Endothelial cell of umbilical vein (primary cell): ENCODE results near the gene TPCN1. TPM values are rescaled to one million over a fixed set of nuclear protein-coding genes. Genes with fewer than 3 reads are reported as not detected.
"Not testable (repeated sequence)": the region's sequence is repeated elsewhere in the genome, so short reads cannot be mapped to it uniquely, and the experiment has no call there.

Experiments
- BruUV-seq: library from RNA; stranded (reverse); fragments of 400-500 nt; replicated peaks from 2 replicates; lab custom pipeline; 2021; lab: Mats Ljungman, UMichigan
- CTCF ChIA-PET: fragments of 300-600, 350-600 bp; sonication (Branson Sonifier 250); formaldehyde crosslinking; loops from one replicate; lab custom pipeline; 2021; ENCODE audit warnings: antibody characterized with exemption, inconsistent platforms; lab: Charles Lee
- POLR2A ChIA-PET: fragments of 300-600, 350-600 bp; sonication (Branson Sonifier 250); formaldehyde crosslinking; loops from one replicate; lab custom pipeline; 2021; ENCODE audit warnings: antibody characterized with exemption, inconsistent platforms; lab: Charles Lee
- DNase-seq: peaks from one replicate; pipeline ENCODE4 v3.0.0-alpha.2; 2011; ENCODE audit warnings: low read depth, low spot score
- FAIRE-seq: peaks from 2 replicates; lab custom pipeline; 2011; peaks lifted over from hg19 to GRCh38; lab: Jason Lieb, UNC
- H2AFZ ChIP-seq: 2 replicates; pipeline ENCODE4 v1.6.0; 2012; ENCODE audit warnings: low read depth, low read length, control low read depth, inconsistent platforms
- H3K27ac ChIP-seq: 2 replicates; pipeline ENCODE4 v1.5.1; 2011; ENCODE audit warnings: low read depth, mild to moderate bottlenecking, control low read depth, low read length, moderate library complexity; ENCODE audit not compliant: insufficient read depth
- H3K27me3 ChIP-seq, 2 experiments: 2 replicates each; pipeline versions ENCODE4 v1.6.0 to v1.6.1; 2011; ENCODE audit warnings: low read length in 2 of 2, mixed read lengths in 1 of 2; ENCODE audit not compliant: control insufficient read depth in 2 of 2, insufficient read depth in 2 of 2
- H3K36me3 ChIP-seq, 2 experiments: 2 replicates in 1 of 2; 3 replicates in 1 of 2; pipeline ENCODE4 v1.5.1; 2011; ENCODE audit warnings: low read length in 2 of 2, mild to moderate bottlenecking in 1 of 2, moderate library complexity in 1 of 2; ENCODE audit not compliant: control insufficient read depth in 2 of 2, insufficient read depth in 2 of 2; ENCODE audit errors: extremely low read depth in 1 of 2
- H3K4me1 ChIP-seq: 3 replicates; pipeline ENCODE4 v1.5.1; 2011; ENCODE audit warnings: mild to moderate bottlenecking, low read length; ENCODE audit not compliant: control insufficient read depth, insufficient read depth; ENCODE audit errors: extremely low read depth
- H3K4me2 ChIP-seq: 2 replicates; pipeline ENCODE4 v1.6.1; 2011; ENCODE audit warnings: low read length, control low read depth, mixed read lengths; ENCODE audit not compliant: insufficient read depth
- H3K4me3 ChIP-seq, 3 experiments: fragments of 200-600 bp in 1 of 3; sonication (generic), shearing (Covaris generic) in 1 of 3; replicated peaks in 1 of 3; 2 replicates each; pipeline ENCODE4 v1.5.1; 2011 to 2016; ENCODE audit warnings: control low read depth in 3 of 3, low read length in 3 of 3, mild to moderate bottlenecking in 2 of 3, inconsistent platforms in 1 of 3, low read depth in 1 of 3, moderate library complexity in 1 of 3; ENCODE audit not compliant: insufficient read depth in 1 of 3
- H3K79me2 ChIP-seq: 2 replicates; pipeline ENCODE4 v1.6.0; 2012; ENCODE audit warnings: low read length, inconsistent platforms; ENCODE audit not compliant: control insufficient read depth, insufficient read depth
- H3K9ac ChIP-seq: replicated peaks from 2 replicates; pipeline ENCODE3; 2011; ENCODE audit warnings: low read length, control low read depth; ENCODE audit not compliant: insufficient read depth; ENCODE audit errors: extremely low read depth
- H3K9me1 ChIP-seq: replicated peaks from 3 replicates; pipeline ENCODE4 v1.6.0; 2011; ENCODE audit warnings: mild to moderate bottlenecking, low read length; ENCODE audit not compliant: control insufficient read depth, insufficient read depth; ENCODE audit errors: extremely low read depth
- H3K9me3 ChIP-seq: replicated peaks from 2 replicates; pipeline ENCODE4 v1.5.1; 2012; ENCODE audit warnings: low read length, inconsistent platforms; ENCODE audit not compliant: control insufficient read depth, insufficient read depth
- H4K20me1 ChIP-seq: replicated peaks from 2 replicates; pipeline ENCODE3; 2011; ENCODE audit warnings: mild to moderate bottlenecking, low read length; ENCODE audit not compliant: control insufficient read depth, insufficient read depth; ENCODE audit errors: extremely low read depth
- CTCF ChIP-seq, 2 donors: IDR thresholded peaks; 1 replicate in 1 of 2; 2 replicates in 1 of 2; pipeline ENCODE4 v1.5.1; 2011; ENCODE audit warnings: low read length in 2 of 2, mild to moderate bottlenecking in 2 of 2, moderate library complexity in 2 of 2, control low read depth in 1 of 2, inconsistent platforms in 1 of 2, low read depth in 1 of 2; ENCODE audit not compliant: insufficient read depth in 1 of 2; ENCODE audit errors: extremely low read depth in 1 of 2
- EZH2 ChIP-seq: IDR thresholded peaks from 2 replicates; pipeline ENCODE4 v1.6.1; 2012; ENCODE audit warnings: borderline replicate concordance, low read depth, mild to moderate bottlenecking, moderate library complexity, low read length, inconsistent platforms; ENCODE audit not compliant: severe bottlenecking
- FOS ChIP-seq: IDR thresholded peaks from 2 replicates; pipeline ENCODE4 v1.6.1; 2011; ENCODE audit warnings: mild to moderate bottlenecking, low read length, moderate library complexity, borderline replicate concordance; ENCODE audit not compliant: insufficient read depth
- GATA2 ChIP-seq: IDR thresholded peaks from 2 replicates; pipeline ENCODE4 v1.7.0; 2011; ENCODE audit warnings: low read depth, mild to moderate bottlenecking, moderate library complexity, mixed read lengths, low read length; ENCODE audit not compliant: insufficient read length, insufficient read depth
- JUN ChIP-seq: IDR thresholded peaks from 2 replicates; pipeline ENCODE4 v1.6.1; 2011; ENCODE audit warnings: borderline replicate concordance, low read depth; ENCODE audit not compliant: insufficient read length, insufficient read depth
- MAX ChIP-seq: IDR thresholded peaks from 2 replicates; pipeline ENCODE4 v1.6.1; 2011; ENCODE audit not compliant: insufficient read depth, insufficient read length
- MYC ChIP-seq: IDR thresholded peaks from one replicate; pipeline ENCODE4 v1.6.1; 2011; ENCODE audit warnings: mild to moderate bottlenecking, low read depth, low read length
- POLR2A ChIP-seq: IDR thresholded peaks from 2 replicates; pipeline ENCODE4 v1.6.1; 2012; ENCODE audit warnings: low read depth, mild to moderate bottlenecking, control low read depth, low read length
- POLR2AphosphoS5 ChIP-seq: IDR thresholded peaks from 2 replicates; pipeline ENCODE4 v1.6.1; 2012; ENCODE audit warnings: low read depth, mild to moderate bottlenecking, control low read depth, low read length, moderate library complexity; ENCODE audit not compliant: insufficient read depth
- dilution Hi-C: fragments of 300-500 bp; cut with MboI; formaldehyde crosslinking; loops from one replicate; pipeline ENCODE4 v1.15.0; 2019; ENCODE audit warnings: low sequenced_read_pairs; ENCODE audit not compliant: extremely low pct_ligation_motif_present
- intact Hi-C: fragments of 100-400 bp; cut with micrococcal nuclease; formaldehyde crosslinking; loops from one replicate; pipeline ENCODE4 v1.10.0; 2022
- polyA plus RNA-seq, 4 experiments: library from polyadenylated mRNA; depleted of rRNA in 3 of 4; stranded (reverse) in 3 of 4; unstranded in 1 of 4; fragments of >200 nt; gene quantifications; 2 replicates each; pipeline versions ENCODE4 v1.2.1 to v1.2.3, GENCODE V29; 2011 to 2012; ENCODE audit warnings: missing spikeins in 1 of 4
- total RNA-seq: library from RNA; stranded (reverse); gene quantifications from 2 replicates; pipeline ENCODE4 v1.2.3, GENCODE V29; 2021

Gene TPCN1
- total and polyA plus RNA-seq, 2 donors (not counting 3 experiments of a cell fraction or from before 2014, with no cell fraction given) = 19.5 to 28.3 TPM

GRCh38 chr12:113206802-113207201 is 14.5 kb upstream of the TPCN1 start:
- H3K36me3 ChIP-seq, intact Hi-C loops, H3K9me1 ChIP-seq, H4K20me1 ChIP-seq, H3K27me3 ChIP-seq, dilution Hi-C loops, H3K9ac ChIP-seq, H2AFZ ChIP-seq, H3K27ac ChIP-seq, H3K4me2 ChIP-seq, POLR2A ChIA-PET, H3K4me3 ChIP-seq, H3K4me1 ChIP-seq, FAIRE-seq, CTCF ChIA-PET, DNase-seq, H3K9me3 ChIP-seq, H3K79me2 ChIP-seq, BruUV-seq: not testable (repeated sequence)

- POLR2A ChIA-PET = no interaction called here
- H2AFZ ChIP-seq = no peak overlapping the region
These were observed 13.6 kb upstream of the TPCN1 start for GRCh38 chr12:113207613-113208040.

More at GRCh38 chr12:113207613-113208040, 13.6 kb upstream of the TPCN1 start:
- no peak overlapping the region for H3K4me3 ChIP-seq
- DNase-seq (no peak), FAIRE-seq (no peak)
- no peaks in the 10 kb centered on the region for H3K9me3 ChIP-seq
- no peaks in the 10 kb centered on the region for H3K4me1 ChIP-seq
- H3K27ac ChIP-seq = no peak overlapping the region
- H4K20me1 ChIP-seq = no peaks in the 10 kb centered on the region
- no peak overlapping the region for H3K4me2 ChIP-seq
- dilution Hi-C loops (no loop called here), intact Hi-C loops (no loop called here)
- no peak overlapping the region for H3K9ac ChIP-seq
- H3K36me3 ChIP-seq = no peaks in the 10 kb centered on the region
- H3K9me1 ChIP-seq = no peaks in the 10 kb centered on the region
- no peaks in the 10 kb centered on the region for H3K79me2 ChIP-seq
- CTCF ChIA-PET = no interaction called here
- TF ChIP-seq POLR2A (no peak), EZH2 (no peak), GATA2 (no peak), POLR2AphosphoS5 (no peak), JUN (no peak), MAX (no peak), CTCF (IDR thresholded peaks at IDR 0.05; ENCODE audit: extremely low read depth in 1 of 2, insufficient read depth in 1 of 2, low read depth in 1 of 2, low read length in 2 of 2) (no peak), FOS (no peak), MYC (no peak)
- no TSS peak for BruUV-seq
- H3K27me3 ChIP-seq = no peaks in the 10 kb centered on the region
